ENCODE measurements around the gene CHSY1. TPM values are rescaled to one million over a fixed set of nuclear protein-coding genes. Genes with fewer than 3 reads are reported as not detected.

The CHSY1 gene
- total RNA-seq, 3 donors from 2014 or later: 7.7 to 15.5 (median 12.6) TPM

DNA sequence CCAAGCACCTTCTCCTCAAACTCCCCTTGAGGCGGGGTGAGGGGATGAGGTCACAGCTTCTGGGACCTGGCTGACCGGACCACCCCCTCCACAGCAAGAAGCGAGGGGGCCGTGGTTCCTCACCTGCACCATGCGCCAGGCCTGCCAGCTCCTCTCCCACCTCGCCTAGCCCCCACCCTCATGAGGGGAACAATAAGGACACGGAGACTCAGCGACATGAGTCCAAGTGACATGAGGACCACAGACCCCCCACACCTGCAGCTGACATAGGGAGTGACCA is 118.7 kb downstream of the CHSY1 start:
- no peak overlapping the region for H3K4me3 ChIP-seq
- no peaks in the 10 kb centered on the region for H3K4me1 ChIP-seq (ENCODE audit: low read depth)
- TF ChIP-seq, protein P1, sequence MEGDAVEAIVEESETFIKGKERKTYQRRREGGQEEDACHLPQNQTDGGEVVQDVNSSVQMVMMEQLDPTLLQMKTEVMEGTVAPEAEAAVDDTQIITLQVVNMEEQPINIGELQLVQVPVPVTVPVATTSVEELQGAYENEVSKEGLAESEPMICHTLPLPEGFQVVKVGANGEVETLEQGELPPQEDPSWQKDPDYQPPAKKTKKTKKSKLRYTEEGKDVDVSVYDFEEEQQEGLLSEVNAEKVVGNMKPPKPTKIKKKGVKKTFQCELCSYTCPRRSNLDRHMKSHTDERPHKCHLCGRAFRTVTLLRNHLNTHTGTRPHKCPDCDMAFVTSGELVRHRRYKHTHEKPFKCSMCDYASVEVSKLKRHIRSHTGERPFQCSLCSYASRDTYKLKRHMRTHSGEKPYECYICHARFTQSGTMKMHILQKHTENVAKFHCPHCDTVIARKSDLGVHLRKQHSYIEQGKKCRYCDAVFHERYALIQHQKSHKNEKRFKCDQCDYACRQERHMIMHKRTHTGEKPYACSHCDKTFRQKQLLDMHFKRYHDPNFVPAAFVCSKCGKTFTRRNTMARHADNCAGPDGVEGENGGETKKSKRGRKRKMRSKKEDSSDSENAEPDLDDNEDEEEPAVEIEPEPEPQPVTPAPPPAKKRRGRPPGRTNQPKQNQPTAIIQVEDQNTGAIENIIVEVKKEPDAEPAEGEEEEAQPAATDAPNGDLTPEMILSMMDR (IDR thresholded peaks at IDR 0.05): no peak
- ATAC-seq: no peak
- intact Hi-C loops (cut with DNase I, micrococcal nuclease): no loop called here
- no peaks in the 10 kb centered on the region for H3K9me3 ChIP-seq
- peak in 1 of 3 donors; percentile 43 for DNase-seq
- no peaks in the 10 kb centered on the region for H3K36me3 ChIP-seq (ENCODE audit: low read depth)

DNA sequence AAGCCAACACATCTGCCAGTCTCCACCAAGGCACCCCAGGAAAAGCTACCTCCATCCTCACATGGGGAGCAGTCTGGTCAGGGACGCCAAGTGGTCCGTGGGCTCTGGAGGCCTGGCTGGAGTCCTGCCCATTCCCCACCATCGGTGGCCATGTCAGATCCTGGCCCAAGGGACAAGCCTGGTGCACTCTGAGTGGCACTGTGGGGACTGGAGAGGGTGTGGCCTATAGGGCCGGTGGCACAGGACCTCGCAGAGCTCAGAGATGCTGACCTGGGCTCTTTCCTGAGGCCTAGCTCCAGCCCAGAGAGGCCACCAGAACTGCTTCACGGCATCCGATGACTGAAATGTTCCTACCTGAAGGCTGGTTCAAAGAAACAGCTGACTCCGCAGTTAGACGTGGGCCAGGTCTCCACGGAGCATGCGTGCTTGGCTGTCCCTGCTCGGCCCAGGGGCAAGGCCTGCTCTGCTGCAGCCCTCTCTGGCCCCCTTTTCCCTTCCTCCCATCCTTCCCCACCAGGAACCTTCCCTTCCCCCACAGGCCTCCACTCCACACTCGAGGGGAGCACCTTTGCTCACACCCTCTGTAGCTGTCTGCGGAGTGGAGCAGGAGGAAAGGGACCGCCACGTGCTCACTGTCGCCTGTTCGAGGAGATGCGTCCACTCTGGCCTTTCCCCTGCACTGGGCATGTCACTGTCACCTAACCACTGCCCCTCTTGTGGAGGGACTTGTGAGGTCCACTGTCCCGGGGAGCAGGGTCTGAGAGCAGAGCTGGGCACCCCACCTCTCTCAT is 119.3 kb downstream of the CHSY1 start:
- TF ChIP-seq, protein P1 (IDR thresholded peaks at IDR 0.05): no peak
- Histone ChIP-seq H3K36me3 (ENCODE audit: low read depth) (no peaks in the 10 kb centered on the region), H3K4me1 (ENCODE audit: low read depth) (peaks cover 3% of the 10 kb centered on the region), H3K9me3 (no peaks in the 10 kb centered on the region), H3K4me3 (no peak overlapping the region)
- intact Hi-C loops (cut with DNase I, micrococcal nuclease): no loop called here
- no peak for ATAC-seq
- peak in 1 of 3 donors; percentile 38 for DNase-seq

DNA sequence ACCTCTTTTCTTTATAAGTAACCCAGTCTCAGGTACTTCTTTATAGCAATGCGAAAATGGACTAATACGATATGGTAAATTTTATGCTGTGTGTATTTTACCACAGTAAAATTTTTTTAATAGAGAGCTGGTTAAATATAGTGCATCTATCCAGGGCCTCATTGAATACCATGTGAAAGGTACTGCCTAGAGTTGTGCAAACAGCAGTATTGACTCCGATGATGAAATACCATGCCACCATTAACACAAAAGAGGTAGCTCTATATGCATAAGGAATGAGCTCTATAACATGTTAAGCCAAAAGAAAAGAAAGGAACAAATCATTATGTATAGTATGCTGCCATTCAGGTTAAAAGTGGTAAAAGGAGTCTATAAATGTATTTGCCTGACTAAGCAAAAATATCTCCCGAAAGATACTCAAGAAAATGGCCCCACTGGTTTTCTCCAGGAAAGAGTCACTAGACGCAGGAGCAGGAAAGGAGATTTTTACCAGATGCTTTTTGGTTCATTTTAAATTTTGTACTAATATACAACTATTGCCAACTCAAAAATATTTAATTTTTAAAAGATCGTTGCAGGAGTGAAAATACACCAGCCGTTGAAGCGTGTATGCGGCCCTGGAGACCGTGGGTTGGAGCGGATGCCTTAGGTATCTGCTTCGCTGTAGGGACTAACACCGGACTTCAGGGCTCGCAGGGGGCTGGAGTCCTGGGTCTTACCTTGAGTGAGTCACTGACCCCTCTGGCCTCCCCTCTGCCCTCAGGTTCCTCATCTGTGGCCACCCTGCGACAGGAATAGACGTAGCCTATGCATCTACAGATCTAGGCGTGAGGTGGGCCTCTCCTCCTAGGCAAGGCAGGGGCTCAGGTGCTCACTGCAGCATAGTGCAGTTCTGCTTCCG is 120.1 kb downstream of the CHSY1 start:
- TF ChIP-seq, protein P1 (IDR thresholded peaks at IDR 0.05): no peak
- intact Hi-C loops (cut with DNase I, micrococcal nuclease): no loop called here

GRCh38 chr15:101129851-101130380 is 121.9 kb downstream of the CHSY1 start:
- Histone ChIP-seq H3K9me3 (no peaks in the 10 kb centered on the region), H3K36me3 (ENCODE audit: low read depth) (no peaks in the 10 kb centered on the region), H3K4me3 (no peak overlapping the region), H3K4me1 (ENCODE audit: low read depth) (peaks cover 4% of the 10 kb centered on the region)
- DNase-seq: no peak
- TF ChIP-seq, protein P1 (IDR thresholded peaks at IDR 0.05): no peak
- ATAC-seq: no peak
- intact Hi-C loops (cut with DNase I, micrococcal nuclease): no loop called here

More for the DNA sequence above, 120.1 kb downstream of the CHSY1 start:
- Histone ChIP-seq H3K36me3 (ENCODE audit: low read depth) (no peaks in the 10 kb centered on the region), H3K4me1 (ENCODE audit: low read depth) (peaks cover 4% of the 10 kb centered on the region), H3K4me3 (no peak overlapping the region), H3K9me3 (no peaks in the 10 kb centered on the region)
- DNase-seq: peak in 1 of 3 donors; percentile 33
- no peak for ATAC-seq

DNA sequence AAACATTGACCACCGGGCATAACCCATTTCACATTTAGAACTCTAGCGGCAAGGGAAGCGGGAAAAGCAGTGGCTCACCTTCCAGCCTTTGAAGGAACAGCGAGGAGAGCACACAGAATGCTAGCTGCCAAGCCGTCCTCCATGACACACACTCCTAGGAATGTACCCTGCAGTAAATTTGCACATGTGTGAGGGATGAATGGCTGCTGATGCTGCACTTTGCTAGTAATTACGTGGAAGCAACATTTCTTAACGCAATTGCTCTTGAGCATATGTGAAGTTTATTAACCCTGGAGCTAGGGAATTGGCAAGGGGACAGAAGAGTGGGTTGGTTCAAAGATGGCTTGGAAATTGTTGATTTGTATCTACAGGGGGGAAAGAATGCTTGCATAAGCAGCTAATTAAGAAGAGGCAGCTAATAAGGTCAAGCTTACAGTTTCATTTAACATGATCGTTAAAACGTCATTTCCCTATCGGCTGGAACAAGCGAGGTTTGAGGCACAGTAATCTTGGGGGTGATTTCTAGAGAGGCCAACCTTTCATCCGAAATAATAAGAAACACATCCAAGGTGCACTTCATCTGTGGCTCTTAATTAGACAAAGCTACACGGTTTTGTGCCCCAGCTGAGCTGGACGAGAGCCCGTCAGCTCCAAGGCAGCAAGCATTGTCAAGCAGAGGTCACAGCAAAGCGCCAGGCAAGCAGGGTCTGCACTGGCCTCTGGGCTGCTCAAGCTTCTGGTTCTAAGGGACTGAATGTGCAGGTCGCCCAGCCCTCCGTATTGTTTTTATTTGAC is 123.4 kb downstream of the CHSY1 start:
- DNase-seq (no peak), ATAC-seq (peak; percentile 32)
- intact Hi-C loops (cut with DNase I, micrococcal nuclease): no loop called here
- no peaks in the 10 kb centered on the region for H3K36me3 ChIP-seq (ENCODE audit: low read depth)
- peaks cover 4% of the 10 kb centered on the region for H3K4me1 ChIP-seq (ENCODE audit: low read depth)
- H3K4me3 ChIP-seq: no peak overlapping the region
- H3K9me3 ChIP-seq: no peaks in the 10 kb centered on the region
- TF ChIP-seq, protein P1 (IDR thresholded peaks at IDR 0.05): no peak
